ENCODE data around the gene SP140L. TPM values are rescaled to one million over a fixed set of nuclear protein-coding genes. Genes with fewer than 3 reads are reported as not detected.
"Not testable (repeated sequence)": the region's sequence is repeated elsewhere in the genome, so short reads cannot be mapped to it uniquely, and the experiment has no call there.

Gene SP140L
- total RNA-seq, 1 donor from 2014 or later: 6.7 TPM

GRCh38 chr2:230418341-230419016, 91.5 kb downstream of the SP140L start:
- DNase-seq: no peak

GRCh38 chr2:230419181-230419580, 92.2 kb downstream of the SP140L start:
- no peak for DNase-seq

- no peak for DNase-seq
Observed at GRCh38 chr2:230422149-230422548, 95.2 kb downstream of the SP140L start.

- DNase-seq: no peak
Observed at GRCh38 chr2:230423851-230424458, 97.0 kb downstream of the SP140L start.

- no peak for DNase-seq
Observed at GRCh38 chr2:230425377-230425776, 98.4 kb downstream of the SP140L start.

- DNase-seq: no peak
Observed at GRCh38 chr2:230429513-230429912, 102.5 kb downstream of the SP140L start.

- no peak for DNase-seq
Observed at GRCh38 chr2:230430957-230431910, 104.2 kb downstream of the SP140L start.

- DNase-seq: no peak
Observed at GRCh38 chr2:230434677-230435324, 107.8 kb downstream of the SP140L start.

- DNase-seq: no peak
Observed at GRCh38 chr2:230435431-230435830, 108.4 kb downstream of the SP140L start.

GRCh38 chr2:230439121-230439520, 112.1 kb downstream of the SP140L start:
- not testable (repeated sequence) for DNase-seq

GRCh38 chr2:230439590-230439989, 112.6 kb downstream of the SP140L start:
- no peak for DNase-seq

GRCh38 chr2:230441227-230441897, 114.4 kb downstream of the SP140L start:
- DNase-seq: no peak

- DNase-seq: no peak
Observed at GRCh38 chr2:230443541-230443940, 116.5 kb downstream of the SP140L start.

- DNase-seq: no peak
Observed at GRCh38 chr2:230444832-230445231, 117.8 kb downstream of the SP140L start.

- DNase-seq: no peak
Observed at GRCh38 chr2:230447036-230447435, 120.0 kb downstream of the SP140L start.

GRCh38 chr2:230447455-230448451, 120.8 kb downstream of the SP140L start:
- DNase-seq: no peak

GRCh38 chr2:230449901-230450467, 123.0 kb downstream of the SP140L start:
- DNase-seq: no peak

- no peak for DNase-seq
Observed at GRCh38 chr2:230453006-230453405, 126.0 kb downstream of the SP140L start.
